ENCODE data around the gene SRCAP.

Gene SRCAP

DNA sequence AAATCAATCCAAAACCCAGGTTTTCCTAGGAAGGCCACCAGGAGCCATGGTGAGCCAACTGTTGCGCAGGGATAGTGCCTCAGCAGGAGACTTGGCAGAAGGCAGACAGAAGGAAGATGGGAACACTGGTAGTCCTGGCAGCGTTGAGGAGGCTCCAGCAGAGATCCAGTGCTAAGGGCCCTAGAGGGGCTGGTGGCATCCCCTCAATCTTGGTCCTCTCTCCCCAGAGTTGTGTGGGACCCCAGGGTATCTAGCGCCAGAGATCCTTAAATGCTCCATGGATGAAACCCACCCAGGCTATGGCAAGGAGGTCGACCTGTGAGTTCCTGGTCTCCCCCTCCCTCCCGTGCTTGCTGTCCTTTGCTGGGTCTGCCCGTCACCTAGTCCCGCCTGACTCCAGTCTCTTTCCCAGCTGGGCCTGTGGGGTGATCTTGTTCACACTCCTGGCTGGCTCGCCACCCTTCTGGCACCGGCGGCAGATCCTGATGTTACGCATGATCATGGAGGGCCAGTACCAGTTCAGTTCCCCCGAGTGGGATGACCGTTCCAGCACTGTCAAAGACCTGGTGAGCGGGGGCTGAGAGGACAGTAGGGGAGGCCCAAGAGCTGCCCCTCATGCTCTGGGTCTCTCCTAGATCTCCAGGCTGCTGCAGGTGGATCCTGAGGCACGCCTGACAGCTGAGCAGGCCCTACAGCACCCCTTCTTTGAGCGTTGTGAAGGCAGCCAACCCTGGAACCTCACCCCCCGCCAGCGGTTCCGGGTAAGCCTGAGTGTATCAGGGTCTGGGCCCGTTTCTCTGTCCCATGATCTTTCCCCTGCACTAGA lies 57.2 kb downstream of the SRCAP start:
- DNase-seq (ENCODE audit: low read depth in 3 of 3, low spot score in 1 of 3) = no peak

DNA sequence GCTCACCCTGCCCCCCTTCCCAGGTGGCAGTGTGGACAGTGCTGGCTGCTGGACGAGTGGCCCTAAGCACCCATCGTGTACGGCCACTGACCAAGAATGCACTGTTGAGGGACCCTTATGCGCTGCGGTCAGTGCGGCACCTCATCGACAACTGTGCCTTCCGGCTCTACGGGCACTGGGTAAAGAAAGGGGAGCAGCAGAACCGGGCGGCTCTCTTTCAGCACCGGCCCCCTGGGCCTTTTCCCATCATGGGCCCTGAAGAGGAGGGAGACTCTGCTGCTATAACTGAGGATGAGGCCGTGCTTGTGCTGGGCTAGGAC lies 57.8 kb downstream of the SRCAP start:
- DNase-seq (ENCODE audit: low read depth in 3 of 3, low spot score in 1 of 3) = no peak

DNA sequence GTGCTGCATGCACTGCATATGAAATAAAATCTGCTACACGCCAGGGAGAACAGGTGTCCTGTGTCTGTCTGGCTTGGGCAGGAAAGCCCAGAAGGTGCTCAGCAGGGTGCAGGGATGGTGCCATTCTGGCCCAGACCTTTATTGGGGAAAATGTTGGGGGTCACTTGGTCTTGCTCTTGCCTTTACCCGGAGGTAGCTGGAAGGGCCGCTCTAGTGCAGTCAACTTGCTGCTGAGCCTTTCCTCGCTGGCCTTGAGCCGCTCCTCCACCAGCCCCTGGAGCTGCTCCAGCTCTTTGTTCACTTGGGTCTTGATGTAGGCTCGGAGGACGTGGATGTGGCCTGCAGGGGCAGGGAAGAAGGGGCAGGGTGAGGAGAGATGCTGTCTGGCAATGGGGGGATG lies 58.3 kb downstream of the SRCAP start:
- no peak for DNase-seq (ENCODE audit: low read depth in 3 of 3, low spot score in 1 of 3)

- DNase-seq (ENCODE audit: low read depth in 3 of 3, low spot score in 1 of 3) = no peak
These were observed 60.1 kb downstream of the SRCAP start for GRCh38 chr16:30758988-30759491.

GRCh38 chr16:30760001-30760559 lies 61.1 kb downstream of the SRCAP start:
- no peak for DNase-seq (ENCODE audit: low read depth in 3 of 3, low spot score in 1 of 3)

DNA sequence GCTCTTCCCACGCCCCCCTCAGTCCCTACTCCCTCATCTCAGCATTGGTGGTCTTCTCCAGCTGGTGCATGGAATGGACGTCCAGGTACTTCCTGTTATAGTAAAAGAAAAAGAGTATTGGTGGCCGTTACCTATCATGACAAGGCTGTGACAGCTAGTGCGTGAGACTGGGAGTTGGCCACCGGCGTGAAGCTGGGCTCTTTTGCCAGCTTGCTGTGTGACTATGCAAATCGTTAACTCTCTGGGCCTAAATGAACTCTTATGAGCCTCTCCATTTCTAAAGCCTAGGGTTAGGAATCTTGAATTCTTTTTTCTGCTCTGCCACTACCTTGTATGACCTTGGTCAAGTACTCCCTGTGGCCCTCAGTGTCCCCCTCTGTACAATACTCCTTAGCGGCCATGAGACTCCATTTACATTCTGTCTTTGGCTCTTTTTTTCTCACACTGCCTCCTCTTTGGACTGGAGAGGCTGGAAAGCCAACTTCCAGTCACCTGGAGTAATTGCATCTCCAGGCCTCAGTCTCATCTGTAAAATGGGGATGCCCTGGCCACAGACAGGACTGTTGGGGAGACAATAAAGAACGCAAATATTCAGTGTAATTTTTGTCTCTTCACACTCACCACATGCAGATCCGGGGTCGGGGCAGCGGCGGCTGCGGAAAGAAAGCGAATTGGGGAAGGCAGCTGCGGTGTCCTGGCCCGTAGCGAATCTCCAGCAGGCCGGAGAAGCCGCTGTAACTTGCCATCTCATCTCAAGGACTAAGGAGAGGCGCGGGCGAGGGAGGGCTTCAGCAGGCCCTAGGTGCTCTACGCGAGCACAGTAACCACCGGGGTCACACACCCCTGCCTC lies 61.8 kb downstream of the SRCAP start:
- DNase-seq (ENCODE audit: low read depth in 3 of 3, low spot score in 1 of 3) = no peak

DNA sequence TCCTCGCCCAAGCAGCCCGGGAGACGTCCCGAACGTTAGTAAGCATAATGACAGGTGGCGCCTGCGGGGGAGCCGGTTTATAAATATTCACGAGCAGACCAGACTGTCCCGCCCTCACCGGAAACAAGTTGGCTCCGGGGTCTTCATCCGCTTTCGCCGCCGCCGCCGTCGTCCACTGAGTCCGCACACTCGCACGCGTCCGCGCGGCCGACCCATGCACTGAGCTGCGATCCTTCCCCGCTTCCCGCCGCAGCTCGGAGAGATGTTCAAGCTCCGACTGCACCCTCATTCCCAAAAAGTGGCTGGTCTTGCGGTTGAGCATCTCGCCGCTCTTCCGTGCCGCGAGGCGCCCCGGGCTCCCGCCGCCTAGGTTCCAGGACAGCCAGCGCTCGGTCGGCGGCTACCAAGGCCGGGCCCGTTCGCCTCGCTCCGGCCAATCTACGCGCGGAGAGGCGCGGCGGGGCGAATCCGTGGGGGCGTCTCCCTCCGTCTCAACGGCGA lies 62.5 kb downstream of the SRCAP start:
- no peak for DNase-seq (ENCODE audit: low read depth in 3 of 3, low spot score in 1 of 3)

DNA sequence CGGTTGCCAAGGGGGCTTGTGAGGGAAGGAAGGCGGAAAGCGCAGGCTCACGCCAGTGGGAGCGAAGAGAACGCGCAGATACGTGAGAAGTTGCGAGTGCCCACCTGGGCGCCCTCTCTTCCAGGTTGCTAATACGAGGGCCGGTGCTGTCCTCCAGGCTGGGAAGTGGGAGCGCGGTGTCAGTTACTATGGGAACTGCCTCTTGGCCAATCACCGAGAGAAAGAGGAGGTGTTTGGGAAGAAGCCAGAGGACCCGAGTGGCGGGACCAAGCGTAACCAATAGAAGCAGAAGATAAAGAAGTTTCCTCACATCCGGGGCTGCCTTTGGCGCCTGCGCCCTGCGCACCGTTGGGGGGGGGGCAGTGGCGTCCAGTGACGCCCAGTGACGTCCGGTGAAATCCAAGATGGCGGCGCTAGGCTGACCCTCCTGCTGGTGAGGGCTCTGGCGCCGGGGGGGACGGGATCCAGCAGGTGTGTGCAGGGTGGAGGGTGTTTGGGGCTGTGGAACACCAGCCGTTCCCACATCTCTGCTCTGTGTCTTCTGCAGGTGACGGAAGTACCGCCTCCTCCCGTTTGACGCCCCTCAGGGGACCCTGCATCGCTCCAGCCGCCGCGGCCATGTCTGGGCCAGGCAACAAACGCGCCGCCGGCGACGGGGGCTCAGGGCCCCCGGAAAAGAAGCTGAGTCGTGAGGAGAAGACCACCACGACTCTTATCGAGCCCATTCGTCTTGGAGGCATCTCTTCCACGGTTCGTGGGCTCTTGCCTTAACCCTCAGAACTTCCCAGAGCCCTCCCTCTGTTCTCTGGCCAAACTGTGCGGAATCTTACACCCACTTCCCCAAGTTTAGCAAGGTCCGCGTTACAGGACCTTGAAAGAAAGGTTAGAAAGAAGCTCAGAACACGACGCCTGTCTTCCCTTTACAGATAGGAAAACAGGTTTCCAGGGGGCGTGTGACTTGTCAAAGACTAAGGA lies 63.2 kb downstream of the SRCAP start, which contains the start of the genes CFAP119 and RNF40:
TSS of gene CFAP119 (minus strand) at position 135 of the 975 bp plus-strand sequence. CDS start 314 bp downstream, outside the sequence.
TSS of gene RNF40 (plus strand) at position 395 of the 975 bp plus-strand sequence. CDS start at position 619, 224 bp downstream.
- DNase-seq (ENCODE audit: low read depth in 3 of 3, low spot score in 1 of 3) = peak; percentile 72 to 75 (median 74)

GRCh38 chr16:30762991-30763725 lies 64.2 kb downstream of the SRCAP start:
- DNase-seq (ENCODE audit: low read depth in 3 of 3, low spot score in 1 of 3) = no peak

DNA sequence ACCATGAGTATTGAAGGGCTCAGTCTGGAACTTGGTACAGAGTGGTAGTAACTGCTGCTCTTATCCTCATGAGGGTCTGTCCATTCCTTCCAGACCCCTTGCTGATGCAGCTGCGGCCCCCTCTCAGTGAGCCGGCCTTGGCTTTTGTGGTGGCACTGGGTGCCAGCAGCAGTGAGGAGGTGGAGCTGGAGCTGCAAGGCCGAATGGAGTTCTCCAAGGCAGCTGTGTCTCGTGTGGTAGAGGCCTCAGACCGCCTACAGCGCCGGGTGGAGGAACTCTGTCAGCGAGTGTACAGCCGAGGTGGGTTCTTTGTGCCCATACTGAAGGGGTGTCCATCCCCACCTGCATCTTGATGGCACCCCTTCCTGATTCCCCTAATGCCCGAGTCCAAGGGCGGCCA lies 65.1 kb downstream of the SRCAP start:
- DNase-seq (ENCODE audit: low read depth in 3 of 3, low spot score in 1 of 3) = no peak

DNA sequence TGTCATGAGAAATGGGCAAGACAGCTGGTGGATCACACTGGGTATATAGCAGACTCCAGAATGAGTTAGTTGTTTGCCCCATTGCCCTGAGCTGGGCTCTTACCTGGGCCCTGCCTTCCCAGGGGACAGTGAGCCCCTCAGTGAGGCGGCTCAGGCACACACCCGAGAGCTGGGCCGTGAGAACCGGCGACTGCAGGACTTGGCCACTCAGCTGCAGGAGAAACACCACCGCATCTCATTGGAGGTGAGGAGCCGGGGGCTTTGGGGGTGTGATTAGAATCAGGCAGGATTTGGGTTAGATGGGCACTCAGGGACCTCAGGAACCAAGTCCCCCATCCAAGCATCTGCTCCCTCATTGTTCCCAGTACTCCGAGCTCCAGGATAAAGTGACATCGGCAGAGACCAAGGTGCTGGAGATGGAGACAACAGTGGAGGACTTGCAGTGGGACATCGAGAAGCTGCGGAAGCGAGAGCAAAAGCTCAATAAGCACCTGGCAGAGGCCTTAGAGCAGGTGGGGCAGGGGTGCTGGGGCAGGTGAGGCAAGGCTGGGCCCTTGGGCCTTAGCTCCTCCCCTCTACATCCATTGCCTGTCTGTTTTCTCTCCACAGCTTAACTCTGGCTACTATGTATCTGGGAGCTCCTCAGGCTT lies 66.0 kb downstream of the SRCAP start:
- DNase-seq (ENCODE audit: low read depth in 3 of 3, low spot score in 1 of 3) = no peak

DNA sequence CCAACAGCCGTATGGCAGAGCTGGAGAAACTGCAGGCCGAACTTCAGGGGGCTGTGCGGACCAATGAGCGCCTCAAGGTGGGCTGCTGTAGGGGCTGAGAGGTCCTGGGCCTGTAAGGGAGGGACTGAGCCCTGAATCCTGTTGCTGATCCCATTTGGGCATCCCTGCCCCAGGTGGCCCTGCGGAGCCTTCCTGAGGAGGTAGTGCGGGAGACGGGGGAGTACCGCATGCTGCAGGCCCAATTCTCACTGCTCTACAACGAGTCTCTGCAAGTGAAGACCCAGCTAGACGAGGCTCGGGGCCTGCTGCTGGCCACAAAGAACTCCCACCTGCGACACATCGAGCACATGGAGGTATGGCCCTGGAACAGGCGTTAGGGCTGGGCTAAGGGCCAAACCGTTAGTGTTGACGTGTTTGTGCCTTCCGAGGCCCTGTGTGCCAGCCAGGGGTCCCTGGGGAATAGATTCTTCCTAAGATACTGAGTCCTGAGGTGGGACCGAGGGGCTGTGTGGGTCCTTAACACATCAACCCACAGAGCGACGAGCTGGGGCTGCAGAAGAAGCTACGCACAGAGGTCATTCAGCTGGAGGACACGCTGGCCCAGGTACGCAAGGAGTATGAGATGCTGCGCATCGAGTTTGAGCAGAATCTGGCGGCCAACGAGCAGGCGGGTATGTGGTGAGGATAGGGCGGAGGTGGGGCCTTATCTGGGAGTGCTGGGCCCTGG lies 67.4 kb downstream of the SRCAP start:
- no peak for DNase-seq (ENCODE audit: low read depth in 3 of 3, low spot score in 1 of 3)

- no peak for DNase-seq (ENCODE audit: low read depth in 3 of 3, low spot score in 1 of 3)
These were observed 67.9 kb downstream of the SRCAP start for GRCh38 chr16:30766933-30767284.

DNA sequence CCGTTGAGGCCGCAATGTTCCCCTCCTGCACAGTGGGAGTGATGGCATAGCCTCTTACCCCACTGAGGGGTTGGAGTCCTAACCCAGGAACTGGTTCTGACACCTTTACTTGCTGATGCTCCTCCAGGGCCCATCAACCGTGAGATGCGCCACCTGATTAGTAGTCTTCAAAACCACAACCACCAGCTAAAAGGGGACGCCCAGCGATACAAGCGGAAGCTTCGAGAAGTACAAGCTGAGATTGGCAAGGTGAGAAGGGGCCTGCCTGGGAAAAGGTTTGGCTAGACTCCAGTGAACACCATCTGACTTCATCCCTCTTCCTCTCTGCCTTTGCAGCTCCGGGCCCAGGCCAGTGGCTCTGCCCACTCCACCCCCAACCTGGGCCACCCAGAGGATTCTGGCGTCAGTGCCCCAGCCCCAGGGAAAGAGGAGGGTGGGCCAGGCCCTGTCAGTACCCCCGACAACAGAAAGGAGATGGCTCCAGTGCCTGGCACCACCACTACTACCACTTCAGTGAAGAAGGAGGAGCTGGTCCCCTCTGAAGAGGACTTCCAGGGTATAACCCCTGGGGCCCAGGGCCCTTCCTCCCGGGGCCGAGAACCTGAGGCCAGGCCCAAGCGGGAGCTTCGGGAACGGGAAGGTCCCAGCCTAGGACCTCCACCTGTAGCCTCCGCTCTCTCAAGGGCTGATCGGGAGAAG lies 68.9 kb downstream of the SRCAP start:
- no peak for DNase-seq (ENCODE audit: low read depth in 3 of 3, low spot score in 1 of 3)

DNA sequence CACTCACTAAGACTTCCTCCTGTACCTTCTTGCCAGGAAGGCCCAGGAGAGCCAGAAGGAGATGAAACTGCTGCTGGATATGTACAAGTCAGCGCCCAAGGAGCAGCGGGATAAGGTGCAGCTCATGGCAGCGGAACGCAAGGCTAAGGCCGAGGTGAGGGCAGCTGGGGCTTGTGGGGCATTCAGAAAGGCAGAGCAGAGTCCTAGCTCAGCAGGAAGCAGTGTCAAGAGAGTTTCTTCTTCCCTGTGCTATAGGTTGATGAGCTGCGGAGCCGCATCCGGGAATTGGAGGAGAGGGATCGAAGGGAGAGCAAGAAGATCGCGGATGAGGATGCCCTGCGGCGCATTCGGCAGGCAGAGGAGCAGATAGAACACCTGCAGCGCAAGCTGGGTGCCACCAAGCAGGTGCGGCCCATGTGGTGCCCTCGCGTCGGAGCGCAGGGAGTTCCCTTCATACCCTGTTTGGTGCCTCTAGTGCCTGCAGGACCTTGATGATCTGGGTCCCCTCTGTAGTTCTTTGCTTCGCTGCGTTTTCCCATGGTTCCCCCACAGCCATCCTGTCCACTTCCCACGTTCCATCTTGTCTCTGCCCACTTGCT lies 69.7 kb downstream of the SRCAP start:
- DNase-seq (ENCODE audit: low read depth in 3 of 3, low spot score in 1 of 3) = no peak

- no peak for DNase-seq (ENCODE audit: low read depth in 3 of 3, low spot score in 1 of 3)
These were observed 70.6 kb downstream of the SRCAP start for GRCh38 chr16:30769379-30770089.

DNA sequence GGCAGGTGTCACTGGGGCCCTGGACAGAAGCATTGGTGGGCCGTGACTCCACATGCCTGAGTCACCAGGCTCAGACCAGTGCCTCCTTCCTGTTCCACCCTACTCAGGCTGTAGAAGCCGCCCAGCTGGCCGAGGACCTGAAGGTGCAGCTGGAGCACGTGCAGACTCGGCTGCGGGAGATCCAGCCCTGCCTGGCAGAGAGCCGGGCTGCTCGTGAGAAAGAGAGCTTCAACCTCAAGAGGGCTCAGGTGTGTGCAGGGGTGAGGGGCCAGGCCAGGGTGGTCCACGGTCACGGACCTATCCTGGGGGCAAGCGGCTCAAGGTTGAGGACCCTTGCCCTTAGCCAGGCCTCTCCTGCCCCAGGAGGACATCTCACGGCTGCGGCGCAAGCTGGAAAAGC lies 72.8 kb downstream of the SRCAP start:
- no peak for DNase-seq (ENCODE audit: low read depth in 3 of 3, low spot score in 1 of 3)

Data from stimulated activated CD4-positive, alpha-beta T cell treated with anti-CD3 and anti-CD28 coated beads, TNF-alpha, amount 100 ng/mL, for 1 hour (primary cell).